Measurements from ENCODE around the gene C2CD2.
"Not testable (repeated sequence)": the region's sequence is repeated elsewhere in the genome, so short reads cannot be mapped to it uniquely, and the experiment has no call there.

- TF ChIP-seq EZH2phosphoT487 (IDR thresholded peaks at IDR 0.05; ENCODE audit: unreplicated experiment); EZH2 (IDR thresholded peaks at IDR 0.05; ENCODE audit: low read depth, unreplicated experiment); CTCF (conservative IDR thresholded peaks at IDR 0.05; ENCODE audit: low read depth in 2 of 2); POLR2AphosphoS5 (IDR thresholded peaks at IDR 0.05; ENCODE audit: low read depth); NANOG (IDR thresholded peaks at IDR 0.05; ENCODE audit: borderline replicate concordance); ETS1 (IDR thresholded peaks at IDR 0.05): not testable (repeated sequence)
Measured at GRCh38 chr21:41994613-41995012, 40.8 kb upstream of the C2CD2 start.
